Breast epithelium (tissue), 4 donors: ENCODE results near the gene SORL1-AS1.
A peak's percentile ranks its signal among the peaks of the same experiment; 100 is the strongest.

Source experiments
- DNase-seq, 2 donors: peaks; one replicate each; pipeline ENCODE4 v3.0.0-alpha.2; 2019; ENCODE audit warnings: low spot score in 2 of 2
- H3K27ac ChIP-seq, 2 donors: fragments of 200-600 bp; sonication (generic) in 1 of 2; one replicate each; pipeline ENCODE4 v1.5.1; 2016 to 2019; ENCODE audit warnings: mild to moderate bottlenecking in 1 of 2
- H3K27me3 ChIP-seq, 2 donors: fragments of 200-600 bp; sonication (generic) in 1 of 2; one replicate each; pipeline versions ENCODE4 v1.5.1 to v1.6.0; 2017 to 2019; ENCODE audit warnings: control low read depth in 1 of 2, mild to moderate bottlenecking in 1 of 2
- H3K36me3 ChIP-seq: fragments of 200-600 bp; one replicate; pipeline ENCODE4 v1.5.1; 2019
- H3K4me1 ChIP-seq, 2 donors: fragments of 200-600 bp; sonication (generic); one replicate each; pipeline ENCODE4 v1.5.1; 2016 to 2019; ENCODE audit warnings: control low read depth in 1 of 2
- H3K4me3 ChIP-seq, 3 donors: fragments of 200-600 bp; sonication (generic); 1 replicate in 2 of 3; 2 replicates in 1 of 3; pipeline ENCODE4 v1.5.1; 2016 to 2019; ENCODE audit warnings: mild to moderate bottlenecking in 3 of 3, moderate library complexity in 2 of 3
- H3K9me3 ChIP-seq, 2 donors: fragments of 200-600 bp; sonication (generic) in 1 of 2; one replicate each; pipeline ENCODE4 v1.5.1; 2016 to 2019; ENCODE audit warnings: control low read depth in 1 of 2
- POLR2A ChIP-seq: fragments of 450-650 bp; IDR thresholded peaks from one replicate; pipeline ENCODE4 v1.6.1; 2016; ENCODE audit warnings: antibody characterized with exemption, mild to moderate bottlenecking, moderate library complexity
- POLR2AphosphoS5 ChIP-seq, 3 donors: sonication (generic); formaldehyde crosslinking; IDR thresholded peaks; one replicate each; pipeline ENCODE4 v1.6.1; 2017; ENCODE audit warnings: antibody characterized with exemption in 3 of 3
- intact Hi-C: fragments of 100-400 bp; cut with DNase I; formaldehyde crosslinking; loops from one replicate; pipeline ENCODE4 v1.15.1; 2023; ENCODE audit warnings: low total_unique reads
- TF ChIP-seq, protein P1 (sequence below), 3 donors: fragments of 450-650 bp; IDR thresholded peaks; one replicate each; pipeline ENCODE4 v1.5.1; 2016 to 2017; ENCODE audit warnings: antibody characterized with exemption in 3 of 3, mild to moderate bottlenecking in 3 of 3, moderate library complexity in 3 of 3

Gene SORL1-AS1

DNA sequence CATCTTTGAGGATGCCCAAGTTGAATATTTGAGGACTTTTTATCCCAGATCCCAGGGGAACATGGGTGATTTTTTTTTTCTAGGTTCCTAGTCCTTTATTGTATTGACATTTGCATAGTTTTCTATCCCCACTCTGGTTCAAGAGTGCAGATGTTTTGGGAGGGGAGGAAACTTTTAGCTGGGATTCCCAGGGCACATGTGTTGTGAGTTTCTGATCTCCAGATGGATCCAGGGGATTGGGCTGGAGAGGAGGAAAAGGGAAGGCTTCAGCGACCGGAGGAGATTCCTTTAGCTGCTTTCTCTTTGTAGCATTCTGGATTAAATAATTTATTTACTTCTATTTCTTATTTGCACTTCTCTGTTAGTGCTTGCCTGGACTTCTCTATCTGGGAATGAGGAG, 14.7 kb upstream of the SORL1-AS1 start:
- peak overlapping the region; percentile 73 to 89 for H3K27ac ChIP-seq

DNA sequence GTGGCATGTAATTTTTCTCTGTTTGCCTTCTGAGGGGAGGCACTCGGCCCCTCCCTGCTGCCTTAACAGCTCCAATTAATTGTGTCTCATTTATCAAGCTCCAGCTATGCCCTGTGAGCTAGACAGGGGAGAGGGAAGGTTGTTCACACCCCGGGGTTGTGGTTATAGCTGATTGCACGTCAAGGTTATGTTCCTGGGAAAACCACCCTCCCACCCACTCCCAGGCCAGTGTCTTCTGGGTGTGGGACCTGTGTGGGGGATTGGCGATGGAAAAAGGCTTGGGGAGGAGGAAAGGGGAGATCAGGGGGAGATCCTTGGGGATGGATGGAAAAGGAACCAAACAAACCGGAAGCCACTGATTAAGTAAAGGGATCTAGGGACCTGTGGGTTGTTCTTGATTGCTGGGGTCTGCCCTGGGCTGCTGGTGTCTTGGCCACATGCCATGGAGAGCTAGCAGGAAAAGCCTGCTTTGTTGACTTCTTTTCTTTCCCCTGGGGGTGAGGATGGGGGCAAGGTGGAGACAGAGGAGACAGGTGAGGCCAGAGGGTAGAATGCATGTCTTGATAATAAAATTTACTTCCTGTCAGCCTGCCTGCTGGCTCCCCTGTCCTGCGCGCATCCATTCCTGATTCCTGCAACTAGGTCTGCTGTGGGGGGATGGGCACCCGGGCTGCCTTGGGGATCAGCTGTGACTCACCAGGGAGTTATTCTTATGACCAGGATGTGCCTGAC, 13.5 kb upstream of the SORL1-AS1 start:
- Histone ChIP-seq H3K4me1 (peaks cover 9 to 16% of the 10 kb centered on the region in 2 donors), H3K27ac (peak overlapping the region; percentile 87 to 89), H3K4me3 (no peak overlapping the region), H3K36me3 (no peaks in the 10 kb centered on the region), H3K9me3 (no peaks in the 10 kb centered on the region), H3K27me3 (no peaks in the 10 kb centered on the region)
- TF ChIP-seq, protein P1, sequence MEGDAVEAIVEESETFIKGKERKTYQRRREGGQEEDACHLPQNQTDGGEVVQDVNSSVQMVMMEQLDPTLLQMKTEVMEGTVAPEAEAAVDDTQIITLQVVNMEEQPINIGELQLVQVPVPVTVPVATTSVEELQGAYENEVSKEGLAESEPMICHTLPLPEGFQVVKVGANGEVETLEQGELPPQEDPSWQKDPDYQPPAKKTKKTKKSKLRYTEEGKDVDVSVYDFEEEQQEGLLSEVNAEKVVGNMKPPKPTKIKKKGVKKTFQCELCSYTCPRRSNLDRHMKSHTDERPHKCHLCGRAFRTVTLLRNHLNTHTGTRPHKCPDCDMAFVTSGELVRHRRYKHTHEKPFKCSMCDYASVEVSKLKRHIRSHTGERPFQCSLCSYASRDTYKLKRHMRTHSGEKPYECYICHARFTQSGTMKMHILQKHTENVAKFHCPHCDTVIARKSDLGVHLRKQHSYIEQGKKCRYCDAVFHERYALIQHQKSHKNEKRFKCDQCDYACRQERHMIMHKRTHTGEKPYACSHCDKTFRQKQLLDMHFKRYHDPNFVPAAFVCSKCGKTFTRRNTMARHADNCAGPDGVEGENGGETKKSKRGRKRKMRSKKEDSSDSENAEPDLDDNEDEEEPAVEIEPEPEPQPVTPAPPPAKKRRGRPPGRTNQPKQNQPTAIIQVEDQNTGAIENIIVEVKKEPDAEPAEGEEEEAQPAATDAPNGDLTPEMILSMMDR (IDR thresholded peaks at IDR 0.05): no peak
- TF ChIP-seq POLR2A: no peak
- peak; percentile 55 to 64 (median 56) for TF ChIP-seq POLR2AphosphoS5 (IDR thresholded peaks at IDR 0.05)
- intact Hi-C loops: no loop called here
- peak; percentile 95 to 96 for DNase-seq

More for the DNA sequence above, 14.7 kb upstream of the SORL1-AS1 start:
- Histone ChIP-seq H3K4me1 (peaks cover 9 to 16% of the 10 kb centered on the region in 2 donors), H3K36me3 (no peaks in the 10 kb centered on the region), H3K4me3 (peak overlapping the region in 1 of 3 donors; percentile 4), H3K27me3 (no peaks in the 10 kb centered on the region), H3K9me3 (no peaks in the 10 kb centered on the region)
- no peak for DNase-seq
- TF ChIP-seq POLR2A: no peak
- no peak for TF ChIP-seq POLR2AphosphoS5 (IDR thresholded peaks at IDR 0.05)
- TF ChIP-seq, protein P1 (IDR thresholded peaks at IDR 0.05): no peak
- intact Hi-C loops: no loop called here

DNA sequence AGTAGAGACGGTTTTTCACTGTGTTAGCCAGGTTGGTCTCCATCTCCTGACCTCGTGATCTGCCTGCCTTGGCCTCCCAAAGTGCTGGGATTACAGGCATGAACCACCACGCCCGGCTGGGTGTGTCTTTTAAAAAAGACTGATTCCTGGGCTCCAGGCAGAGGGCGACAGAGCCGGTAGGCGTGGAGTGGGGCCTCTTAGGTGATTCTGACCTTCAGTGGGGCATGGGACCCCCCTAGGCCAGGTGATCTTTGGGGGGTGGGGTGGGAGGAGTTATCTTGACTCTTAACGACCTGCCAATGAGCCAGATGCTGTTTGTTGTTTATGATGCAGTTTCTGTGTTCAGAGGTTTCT, 12.9 kb upstream of the SORL1-AS1 start:
- peaks cover 9 to 16% of the 10 kb centered on the region in 2 donors for H3K4me1 ChIP-seq
- TF ChIP-seq POLR2AphosphoS5 (IDR thresholded peaks at IDR 0.05) (no peak), POLR2A (no peak)
- TF ChIP-seq, protein P1 (IDR thresholded peaks at IDR 0.05): no peak

DNA sequence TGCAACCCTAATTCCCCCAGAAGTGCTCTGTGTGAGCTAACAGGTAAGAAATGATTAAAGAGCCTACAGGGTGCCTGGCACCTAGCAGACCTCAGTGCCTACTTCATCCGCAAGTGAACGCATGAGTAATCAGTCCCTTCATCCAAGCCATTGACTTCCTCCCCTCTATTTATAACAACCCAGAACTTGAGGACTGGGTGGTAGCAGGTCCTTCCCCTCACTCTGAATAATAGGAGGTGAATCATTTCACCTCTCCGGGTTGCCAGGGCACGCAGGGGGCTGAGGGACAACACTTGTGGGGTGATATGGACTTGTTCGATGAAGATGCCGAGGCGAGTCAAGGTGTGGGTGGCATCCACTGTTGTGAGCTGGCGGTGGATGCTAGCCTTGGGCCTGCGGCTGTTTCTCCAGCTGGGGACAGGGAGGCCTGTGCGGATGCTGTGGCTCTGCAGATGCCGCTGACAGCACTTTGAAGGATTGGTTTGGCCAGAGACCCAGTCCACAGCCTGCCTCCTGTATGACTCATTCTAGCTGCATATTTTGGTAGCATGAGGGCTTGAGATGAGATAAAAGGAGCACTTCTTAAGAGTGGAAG, 11.7 kb upstream of the SORL1-AS1 start:
- intact Hi-C loops: no loop called here
- H3K36me3 ChIP-seq: no peaks in the 10 kb centered on the region
- no peaks in the 10 kb centered on the region for H3K27me3 ChIP-seq
- no peaks in the 10 kb centered on the region for H3K9me3 ChIP-seq
- peak; percentile 70 to 77 for DNase-seq
- H3K4me1 ChIP-seq: peaks cover 9 to 16% of the 10 kb centered on the region in 2 donors
- peak overlapping the region; percentile 74 to 89 for H3K27ac ChIP-seq
- TF ChIP-seq POLR2AphosphoS5 (IDR thresholded peaks at IDR 0.05): no peak
- TF ChIP-seq POLR2A: no peak
- TF ChIP-seq, protein P1 (IDR thresholded peaks at IDR 0.05): no peak
- H3K4me3 ChIP-seq: no peak overlapping the region

More for the DNA sequence above, 12.9 kb upstream of the SORL1-AS1 start:
- Histone ChIP-seq H3K4me3 (no peak overlapping the region), H3K27ac (peak overlapping the region; percentile 87 to 89), H3K27me3 (no peaks in the 10 kb centered on the region), H3K9me3 (no peaks in the 10 kb centered on the region), H3K36me3 (no peaks in the 10 kb centered on the region)
- no peak for DNase-seq
- intact Hi-C loops: no loop called here

DNA sequence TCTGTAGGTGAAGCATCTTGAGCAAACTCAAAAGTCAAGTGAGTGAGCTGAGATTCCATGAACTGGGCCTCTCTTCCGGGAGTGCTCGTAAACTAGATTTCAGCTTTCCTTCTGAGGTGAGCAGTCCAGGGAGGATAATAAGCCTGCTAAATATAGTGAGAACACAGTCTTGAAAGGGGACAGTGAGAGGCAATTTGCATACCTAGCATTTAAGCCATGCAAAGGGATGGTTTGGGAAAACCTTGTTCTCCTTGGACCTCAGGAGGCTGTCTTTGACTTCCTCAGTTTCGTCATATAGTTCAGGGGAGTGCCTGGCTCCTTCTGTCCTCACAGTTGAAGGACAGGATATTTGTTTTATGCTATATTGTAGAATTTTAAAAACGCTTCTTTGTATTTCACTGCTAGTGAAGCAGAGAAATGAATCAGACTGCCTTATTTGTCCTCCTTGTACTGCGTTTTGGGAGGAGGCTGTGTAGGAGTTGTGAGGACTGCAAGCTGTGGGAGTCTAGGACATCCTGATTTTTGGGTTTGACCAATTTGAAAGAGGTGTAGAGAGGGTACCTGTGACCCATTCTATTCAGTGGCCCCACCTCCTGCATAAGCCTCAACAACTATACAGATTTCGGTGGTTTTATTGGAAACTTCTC, 11.0 kb upstream of the SORL1-AS1 start:
- Histone ChIP-seq H3K27me3 (no peaks in the 10 kb centered on the region), H3K36me3 (no peaks in the 10 kb centered on the region), H3K4me3 (no peak overlapping the region), H3K4me1 (peaks cover 9 to 16% of the 10 kb centered on the region in 2 donors), H3K9me3 (no peaks in the 10 kb centered on the region), H3K27ac (peak overlapping the region; percentile 74 to 89)
- intact Hi-C loops: no loop called here
- TF ChIP-seq POLR2AphosphoS5 (IDR thresholded peaks at IDR 0.05) (no peak), POLR2A (no peak)
- TF ChIP-seq, protein P1 (IDR thresholded peaks at IDR 0.05): no peak
- no peak for DNase-seq
